HepG2 (cell line): ENCODE data around the gene RASSF7. TPM values are rescaled to one million over a fixed set of nuclear protein-coding genes. Genes with fewer than 3 reads are reported as not detected.

Experiments used
- ASH2L ChIP-seq: fragments of 300-600, 200-600 bp; sonication (generic); IDR thresholded peaks from 2 replicates; pipeline ENCODE4 v1.7.0; 2017; ENCODE audit warnings: low read depth, mild to moderate bottlenecking, moderate library complexity, mixed read lengths, low read length; ENCODE audit not compliant: insufficient read length
- KAT7 ChIP-seq: IDR thresholded peaks from 2 replicates; pipeline ENCODE4 v1.6.1; 2018; ENCODE audit warnings: borderline replicate concordance, missing compliant biosample characterization
- MAFF ChIP-seq: IDR thresholded peaks from 2 replicates; pipeline ENCODE4 v1.6.1; 2011; ENCODE audit warnings: low read depth, low read length, improper control_type of control experiment
- NFE2L2 ChIP-seq: fragments of 150-350 bp; IDR thresholded peaks from 2 replicates; pipeline ENCODE4 v1.6.1; 2014; ENCODE audit warnings: low read length
- PTBP1 ChIP-seq: fragments of 200-400 bp; formaldehyde crosslinking; IDR thresholded peaks from 2 replicates; pipeline ENCODE4 v1.6.1; 2018; ENCODE audit warnings: low read length, low read depth; ENCODE audit not compliant: poor library complexity, severe bottlenecking
- SNAI1 ChIP-seq: sonication (generic); formaldehyde crosslinking; IDR thresholded peaks from 2 replicates; pipeline ENCODE4 v1.5.0; 2020; ENCODE audit warnings: mild to moderate bottlenecking, missing genetic modification reagents, borderline replicate concordance
- TCF7L2 ChIP-seq: IDR thresholded peaks from 2 replicates; pipeline ENCODE4 v1.6.1; 2011; ENCODE audit warnings: mild to moderate bottlenecking, low read depth, low read length, moderate library complexity
- U2AF2 ChIP-seq: fragments of 200-400 bp; formaldehyde crosslinking; IDR thresholded peaks from 2 replicates; pipeline ENCODE4 v1.6.1; 2017; ENCODE audit warnings: low read depth, mild to moderate bottlenecking, low read length
- ZFY ChIP-seq: sonication (generic); formaldehyde crosslinking; IDR thresholded peaks from 2 replicates; pipeline ENCODE4 v1.4.0; 2020; ENCODE audit warnings: missing genetic modification reagents
- ZNF510 ChIP-seq: sonication (generic); formaldehyde crosslinking; IDR thresholded peaks from 2 replicates; pipeline ENCODE4 v1.4.0; 2020; ENCODE audit warnings: low read depth, mild to moderate bottlenecking, missing genetic modification reagents
- polyA plus RNA-seq, 8 experiments: library from polyadenylated mRNA; depleted of rRNA in 3 of 8; stranded (reverse) in 7 of 8; unstranded in 1 of 8; fragments of >200 nt; fragmentation: Illumina TruSeq in 4 of 8; extraction: Trizol in 4 of 8; gene quantifications; 2 replicates each; pipeline versions ENCODE4 v1.2.1 to v1.2.3, GENCODE V29; 2011 to 2016; ENCODE audit warnings: low read depth in 4 of 8, missing spikeins in 1 of 8, mixed read lengths in 1 of 8; ENCODE audit not compliant: insufficient read depth in 1 of 8
- total RNA-seq, 5 experiments: library from RNA; depleted of rRNA; stranded (reverse); fragments of >200 nt; fragmentation: Illumina TruSeq; extraction: Trizol; gene quantifications; 2 replicates each; pipeline ENCODE4 v1.2.3, GENCODE V29; 2016; ENCODE audit warnings: low read depth in 1 of 5
- TF ChIP-seq, protein P1 (sequence below): sonication (generic); formaldehyde crosslinking; IDR thresholded peaks from 2 replicates; pipeline ENCODE4 v1.5.0; 2020; ENCODE audit warnings: missing genetic modification reagents, mild to moderate bottlenecking, borderline replicate concordance
- TF ChIP-seq, protein P2 (sequence below): sonication (generic); formaldehyde crosslinking; IDR thresholded peaks from 2 replicates; pipeline ENCODE4 v1.4.0; 2020; ENCODE audit warnings: missing genetic modification reagents

The RASSF7 gene
- total and polyA plus RNA-seq, 2 of the 13 experiments (the other 11 are each of a cell fraction or from before 2014, with no cell fraction given), result 20.2 to 28.6 TPM

DNA sequence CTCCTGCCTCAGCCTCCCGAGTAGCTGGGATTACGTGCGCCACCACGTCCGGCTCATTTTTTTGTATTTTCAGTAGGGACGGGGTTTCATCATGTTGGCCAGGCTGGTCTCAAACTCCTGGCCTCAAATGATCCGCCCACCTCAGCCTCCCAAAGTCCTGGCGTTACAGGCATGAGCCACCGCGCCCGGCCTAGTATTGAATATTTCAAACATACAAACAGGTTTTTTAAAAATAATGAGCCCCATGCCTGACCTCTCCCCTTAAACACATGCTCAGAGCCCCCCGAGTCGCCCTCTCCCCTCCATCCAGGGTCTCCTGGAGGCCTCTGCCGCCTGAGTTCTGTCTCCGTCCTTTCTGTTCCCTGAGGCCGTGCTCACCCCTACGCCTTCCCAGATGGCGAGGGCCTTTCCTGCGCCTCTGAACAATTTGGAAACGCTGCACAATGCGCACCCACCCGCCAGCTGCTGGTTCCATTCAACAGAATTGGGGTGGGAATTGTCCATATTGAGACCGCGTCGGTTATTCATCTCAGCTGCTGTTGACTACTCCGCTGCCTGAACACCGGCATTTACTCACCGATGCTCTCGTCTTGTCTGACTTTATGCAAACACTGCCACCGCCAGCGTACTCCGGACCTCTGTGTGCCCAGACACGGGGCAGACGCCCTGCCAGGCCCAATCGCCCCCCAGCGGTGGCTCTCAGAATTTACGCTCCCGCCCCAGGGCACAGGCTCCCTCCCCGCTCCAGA, 40.2 kb upstream of the RASSF7 start (continued):
- TF ChIP-seq, protein P1, sequence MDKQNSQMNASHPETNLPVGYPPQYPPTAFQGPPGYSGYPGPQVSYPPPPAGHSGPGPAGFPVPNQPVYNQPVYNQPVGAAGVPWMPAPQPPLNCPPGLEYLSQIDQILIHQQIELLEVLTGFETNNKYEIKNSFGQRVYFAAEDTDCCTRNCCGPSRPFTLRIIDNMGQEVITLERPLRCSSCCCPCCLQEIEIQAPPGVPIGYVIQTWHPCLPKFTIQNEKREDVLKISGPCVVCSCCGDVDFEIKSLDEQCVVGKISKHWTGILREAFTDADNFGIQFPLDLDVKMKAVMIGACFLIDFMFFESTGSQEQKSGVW, result no peak
- TF ChIP-seq U2AF2 (no peak), KAT7 (CRISPR knock-in tag) (no peak), SNAI1 (CRISPR knock-in tag) (no peak), MAFF (no peak), ZFY (peak; percentile 47), NFE2L2 (no peak), ZNF510 (CRISPR knock-in tag) (no peak), PTBP1 (no peak), ASH2L (no peak), TCF7L2 (no peak)
- TF ChIP-seq, protein P2, sequence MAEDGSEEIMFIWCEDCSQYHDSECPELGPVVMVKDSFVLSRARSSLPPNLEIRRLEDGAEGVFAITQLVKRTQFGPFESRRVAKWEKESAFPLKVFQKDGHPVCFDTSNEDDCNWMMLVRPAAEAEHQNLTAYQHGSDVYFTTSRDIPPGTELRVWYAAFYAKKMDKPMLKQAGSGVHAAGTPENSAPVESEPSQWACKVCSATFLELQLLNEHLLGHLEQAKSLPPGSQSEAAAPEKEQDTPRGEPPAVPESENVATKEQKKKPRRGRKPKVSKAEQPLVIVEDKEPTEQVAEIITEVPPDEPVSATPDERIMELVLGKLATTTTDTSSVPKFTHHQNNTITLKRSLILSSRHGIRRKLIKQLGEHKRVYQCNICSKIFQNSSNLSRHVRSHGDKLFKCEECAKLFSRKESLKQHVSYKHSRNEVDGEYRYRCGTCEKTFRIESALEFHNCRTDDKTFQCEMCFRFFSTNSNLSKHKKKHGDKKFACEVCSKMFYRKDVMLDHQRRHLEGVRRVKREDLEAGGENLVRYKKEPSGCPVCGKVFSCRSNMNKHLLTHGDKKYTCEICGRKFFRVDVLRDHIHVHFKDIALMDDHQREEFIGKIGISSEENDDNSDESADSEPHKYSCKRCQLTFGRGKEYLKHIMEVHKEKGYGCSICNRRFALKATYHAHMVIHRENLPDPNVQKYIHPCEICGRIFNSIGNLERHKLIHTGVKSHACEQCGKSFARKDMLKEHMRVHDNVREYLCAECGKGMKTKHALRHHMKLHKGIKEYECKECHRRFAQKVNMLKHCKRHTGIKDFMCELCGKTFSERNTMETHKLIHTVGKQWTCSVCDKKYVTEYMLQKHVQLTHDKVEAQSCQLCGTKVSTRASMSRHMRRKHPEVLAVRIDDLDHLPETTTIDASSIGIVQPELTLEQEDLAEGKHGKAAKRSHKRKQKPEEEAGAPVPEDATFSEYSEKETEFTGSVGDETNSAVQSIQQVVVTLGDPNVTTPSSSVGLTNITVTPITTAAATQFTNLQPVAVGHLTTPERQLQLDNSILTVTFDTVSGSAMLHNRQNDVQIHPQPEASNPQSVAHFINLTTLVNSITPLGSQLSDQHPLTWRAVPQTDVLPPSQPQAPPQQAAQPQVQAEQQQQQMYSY (CRISPR knock-in tag), result no peak
